H1 (cell line): ENCODE data around the gene ZDHHC5. TPM values are rescaled to one million over a fixed set of nuclear protein-coding genes. Genes with fewer than 3 reads are reported as not detected.

Experiments
- CTCF ChIA-PET: fragments of 300-600 bp; sonication (Branson Sonifier 250); formaldehyde crosslinking; loops from one replicate; lab custom pipeline; 2021; ENCODE audit not compliant: partially characterized antibody; lab: Charles Lee
- POLR2A ChIA-PET: fragments of 300-600 bp; sonication (Branson Sonifier 250); formaldehyde crosslinking; loops from one replicate; lab custom pipeline; 2021; ENCODE audit warnings: inconsistent platforms; ENCODE audit not compliant: partially characterized antibody; lab: Charles Lee
- DNase-seq, 2 experiments: peaks; one replicate each; pipeline versions ENCODE4 v3.0.0 to v3.0.0-alpha.2; 2010 to 2022; ENCODE audit warnings: low spot score in 2 of 2, low read depth in 1 of 2, mixed read lengths in 1 of 2
- FAIRE-seq: peaks from 2 replicates; lab custom pipeline; 2011; peaks lifted over from hg19 to GRCh38; lab: Jason Lieb, UNC
- H2AFZ ChIP-seq: 2 replicates; pipeline ENCODE4 v1.8.1; 2012; ENCODE audit warnings: low read length, inconsistent platforms
- H2AK5ac ChIP-seq: 2 replicates; pipeline ENCODE4 v1.6.1; 2013; ENCODE audit warnings: low read depth, low read length
- H2BK120ac ChIP-seq: replicated peaks from 2 replicates; pipeline ENCODE3; 2013; ENCODE audit warnings: low read depth, low read length, inconsistent platforms
- H2BK12ac ChIP-seq: 2 replicates; pipeline ENCODE4 v1.6.1; 2013; ENCODE audit warnings: low read depth, low read length
- H2BK15ac ChIP-seq: 2 replicates; pipeline ENCODE4 v1.6.1; 2013; ENCODE audit warnings: low read length
- H2BK20ac ChIP-seq: 2 replicates; pipeline ENCODE4 v1.6.1; 2013; ENCODE audit warnings: low read length
- H2BK5ac ChIP-seq: 2 replicates; pipeline ENCODE4 v1.6.1; 2013; ENCODE audit warnings: low read depth, low read length
- H3K14ac ChIP-seq: 2 replicates; pipeline ENCODE4 v1.6.1; 2013; ENCODE audit warnings: inconsistent platforms; ENCODE audit not compliant: insufficient read length
- H3K18ac ChIP-seq: 2 replicates; pipeline ENCODE4 v1.6.1; 2013; ENCODE audit warnings: low read length; ENCODE audit errors: extremely low read depth
- H3K23ac ChIP-seq: 2 replicates; pipeline ENCODE4 v1.6.1; 2013; ENCODE audit warnings: inconsistent platforms; ENCODE audit not compliant: insufficient read length
- H3K23me2 ChIP-seq: 2 replicates; pipeline ENCODE4 v1.6.1; 2013; ENCODE audit warnings: low read depth, low read length
- H3K27ac ChIP-seq: 2 replicates; pipeline ENCODE4 v1.6.1; 2011; ENCODE audit warnings: low read depth, low read length, inconsistent platforms
- H3K27me3 ChIP-seq, 4 experiments: replicated peaks in 1 of 4; 1 replicate in 1 of 4; 2 replicates in 3 of 4; pipeline versions ENCODE4 v1.6.1 to v1.8.1; 2011 to 2013; ENCODE audit warnings: low read length in 3 of 4, mild to moderate bottlenecking in 3 of 4, inconsistent platforms in 2 of 4, mixed read lengths in 2 of 4, moderate library complexity in 1 of 4; ENCODE audit not compliant: control insufficient read depth in 3 of 4, insufficient read depth in 3 of 4; ENCODE audit errors: extremely low read depth in 1 of 4
- H3K36me3 ChIP-seq, 4 experiments: 2 replicates each; pipeline versions ENCODE4 v1.6.1 to v1.8.1; 2011 to 2013; ENCODE audit warnings: mild to moderate bottlenecking in 4 of 4, low read length in 3 of 4, moderate library complexity in 2 of 4, control low read depth in 1 of 4, inconsistent platforms in 1 of 4; ENCODE audit not compliant: insufficient read depth in 4 of 4, control insufficient read depth in 2 of 4
- H3K4ac ChIP-seq: replicated peaks from 2 replicates; pipeline ENCODE3; 2013; ENCODE audit warnings: low read length, low read depth, mixed read lengths, inconsistent platforms; ENCODE audit not compliant: insufficient read length
- H3K4me1 ChIP-seq, 4 experiments: replicated peaks in 1 of 4; 1 replicate in 1 of 4; 2 replicates in 3 of 4; pipeline versions ENCODE4 v1.6.1 to v1.8.1; 2011 to 2013; ENCODE audit warnings: low read length in 3 of 4, inconsistent platforms in 2 of 4, mixed read lengths in 1 of 4; ENCODE audit not compliant: insufficient read depth in 4 of 4, control insufficient read depth in 3 of 4
- H3K4me2 ChIP-seq, 2 experiments: 2 replicates each; pipeline versions ENCODE4 v1.6.1 to v1.8.1; 2011 to 2013; ENCODE audit warnings: low read depth in 2 of 2, low read length in 2 of 2, control low read depth in 1 of 2, inconsistent platforms in 1 of 2, mild to moderate bottlenecking in 1 of 2; ENCODE audit not compliant: insufficient read depth in 1 of 2
- H3K4me3 ChIP-seq, 4 experiments: fragments of 200-600, 300-600 bp in 1 of 4; sonication (generic), shearing (Covaris generic), sonication (Bioruptor Twin) in 1 of 4; 2 replicates each; pipeline versions ENCODE4 v1.5.1 to v1.8.1; 2011 to 2016; ENCODE audit warnings: low read length in 4 of 4, low read depth in 3 of 4, control low read depth in 2 of 4, inconsistent platforms in 2 of 4, mild to moderate bottlenecking in 2 of 4, mixed read lengths in 1 of 4, moderate library complexity in 1 of 4; ENCODE audit not compliant: insufficient read depth in 2 of 4; ENCODE audit errors: extremely low read depth in 1 of 4
- H3K56ac ChIP-seq: replicated peaks from 2 replicates; pipeline ENCODE3; 2013; ENCODE audit warnings: low read depth, mild to moderate bottlenecking, mixed read lengths, low read length, inconsistent platforms; ENCODE audit not compliant: insufficient read length
- H3K79me1 ChIP-seq: 2 replicates; pipeline ENCODE4 v1.6.1; 2013; ENCODE audit warnings: low read depth, low read length, control low read depth
- H3K79me2 ChIP-seq, 2 experiments: 2 replicates each; pipeline versions ENCODE4 v1.6.1 to v1.8.1; 2012 to 2013; ENCODE audit warnings: low read length in 2 of 2, mild to moderate bottlenecking in 2 of 2, inconsistent platforms in 1 of 2; ENCODE audit not compliant: insufficient read depth in 2 of 2, control insufficient read depth in 1 of 2
- H3K9ac ChIP-seq, 4 experiments: replicated peaks in 1 of 4; 1 replicate in 1 of 4; 2 replicates in 3 of 4; pipeline versions ENCODE4 v1.6.1 to v1.8.1; 2011 to 2013; ENCODE audit warnings: low read depth in 3 of 4, low read length in 3 of 4, control low read depth in 2 of 4, mild to moderate bottlenecking in 2 of 4, moderate library complexity in 2 of 4, inconsistent platforms in 1 of 4; ENCODE audit errors: extremely low read depth in 1 of 4
- H3K9me3 ChIP-seq, 2 experiments: 2 replicates each; pipeline versions ENCODE4 v1.6.1 to v1.8.1; 2012 to 2013; ENCODE audit warnings: mild to moderate bottlenecking in 2 of 2, moderate library complexity in 2 of 2, control low read depth in 1 of 2, inconsistent platforms in 1 of 2, low read depth in 1 of 2, low read length in 1 of 2, mixed read lengths in 1 of 2; ENCODE audit not compliant: insufficient read depth in 2 of 2
- H4K20me1 ChIP-seq, 2 experiments: replicated peaks in 1 of 2; 2 replicates each; pipeline versions ENCODE3 to v1.8.1; 2011 to 2013; ENCODE audit warnings: inconsistent platforms in 2 of 2, low read length in 2 of 2, mild to moderate bottlenecking in 1 of 2; ENCODE audit not compliant: insufficient read depth in 2 of 2, control insufficient read depth in 1 of 2
- H4K5ac ChIP-seq: 2 replicates; pipeline ENCODE4 v1.6.1; 2013; ENCODE audit warnings: low read length, low read depth, mixed read lengths, inconsistent platforms; ENCODE audit not compliant: insufficient read length
- H4K8ac ChIP-seq: 2 replicates; pipeline ENCODE4 v1.8.0; 2013; ENCODE audit warnings: mild to moderate bottlenecking, moderate library complexity, low read length, inconsistent platforms; ENCODE audit not compliant: insufficient read depth; ENCODE audit errors: extremely low read depth
- H4K91ac ChIP-seq: replicated peaks from 2 replicates; pipeline ENCODE3; 2013; ENCODE audit warnings: low read length, mixed read lengths, inconsistent platforms; ENCODE audit not compliant: insufficient read length
- ATF2 ChIP-seq: IDR thresholded peaks from 2 replicates; pipeline ENCODE4 v1.6.1; 2012; ENCODE audit warnings: low read length, inconsistent platforms
- BCL11A ChIP-seq, 2 experiments: IDR thresholded peaks; one replicate each; pipeline ENCODE4 v1.6.1; 2011; ENCODE audit warnings: low read depth in 2 of 2, low read length in 2 of 2, mild to moderate bottlenecking in 2 of 2
- CBX5 ChIP-seq: fragments of 300-800, 300-1000 bp; sonication (generic); IDR thresholded peaks from 2 replicates; pipeline ENCODE4 v1.7.1; 2016; ENCODE audit warnings: antibody characterized with exemption, low read length, low read depth
- CHD1 ChIP-seq: IDR thresholded peaks from 2 replicates; pipeline ENCODE4 v1.6.1; 2012; ENCODE audit warnings: low read depth, low read length, improper control_type of control experiment
- CHD2 ChIP-seq: IDR thresholded peaks from 2 replicates; pipeline ENCODE4 v1.6.1; 2012; ENCODE audit warnings: low read length, improper control_type of control experiment
- GABPA ChIP-seq: IDR thresholded peaks from 2 replicates; pipeline ENCODE4 v1.6.1; 2011; ENCODE audit warnings: mild to moderate bottlenecking, low read length, moderate library complexity, borderline replicate concordance; ENCODE audit not compliant: insufficient read depth
- NRF1 ChIP-seq: IDR thresholded peaks from 2 replicates; pipeline ENCODE4 v1.6.1; 2011; ENCODE audit warnings: mild to moderate bottlenecking, low read depth, low read length, improper control_type of control experiment
- RBBP5 ChIP-seq: IDR thresholded peaks from 2 replicates; pipeline ENCODE4 v1.7.1; 2012; ENCODE audit warnings: low read depth, mild to moderate bottlenecking, inconsistent platforms, low read length, moderate library complexity, borderline replicate concordance
- RXRA ChIP-seq: IDR thresholded peaks from 2 replicates; pipeline ENCODE4 v1.6.1; 2011; ENCODE audit warnings: low read depth, mild to moderate bottlenecking, low read length, moderate library complexity; ENCODE audit not compliant: insufficient read depth
- SIN3A ChIP-seq, 2 experiments: IDR thresholded peaks in 1 of 2; conservative IDR thresholded peaks in 1 of 2; 2 replicates each; pipeline ENCODE4 v1.6.1; 2011 to 2012; ENCODE audit warnings: low read length in 2 of 2, improper control_type of control experiment in 1 of 2, low read depth in 1 of 2, mild to moderate bottlenecking in 1 of 2
- SUZ12 ChIP-seq: fragments of 200-600 bp; sonication (generic); IDR thresholded peaks from 2 replicates; pipeline ENCODE4 v1.6.1; 2012; ENCODE audit warnings: mild to moderate bottlenecking, inconsistent platforms, low read length, moderate library complexity, mixed read lengths
- TAF1 ChIP-seq: IDR thresholded peaks from 2 replicates; pipeline ENCODE4 v1.6.1; 2011; ENCODE audit warnings: mild to moderate bottlenecking, low read depth, low read length
- WGBS, 2 experiments: shearing (Covaris generic) in 1 of 2; methylation state at CpG; one replicate each; pipeline versions ENCODE4 v1.1.6 to v1.1.7; 2013 to 2015; ENCODE audit warnings: low lambda C conversion rate in 2 of 2, mixed read lengths in 2 of 2, inconsistent platforms in 1 of 2, low coverage in 1 of 2, missing lambda C conversion rate in 1 of 2; ENCODE audit not compliant: insufficient replicate concordance in 2 of 2, insufficient coverage in 1 of 2, insufficient read length in 1 of 2; ENCODE audit errors: extremely low coverage in 1 of 2, missing lambda C conversion rate in 1 of 2; 5-methylcytosine and 5-hydroxymethylcytosine counted together
- polyA plus RNA-seq, 7 experiments: library from polyadenylated mRNA; depleted of rRNA in 3 of 7; stranded (reverse) in 5 of 7; unstranded in 2 of 7; fragments of >200 nt in 5 of 7; fragments of 200-250 nt in 2 of 7; gene quantifications; 1 replicate in 5 of 7; 2 replicates in 1 of 7; 4 replicates in 1 of 7; pipeline versions ENCODE4 v1.2.1 to v1.2.3, GENCODE V29; 2011 to 2013; ENCODE audit warnings: missing spikeins in 2 of 7, mixed read lengths in 2 of 7
- total RNA-seq: library from RNA; stranded (reverse); fragmentation: NEBNext Ultra II Directional; extraction: Animal tissue kit (Norgen Biotek cat#: 25700); gene quantifications from 2 replicates; pipeline ENCODE4 v1.2.1, GENCODE V29; 2021

ZDHHC5 gene
- total and polyA plus RNA-seq, 2 of the 8 experiments (the other 6 are each of a cell fraction or from before 2014, with no cell fraction given), result 40.0 to 56.3 TPM

DNA sequence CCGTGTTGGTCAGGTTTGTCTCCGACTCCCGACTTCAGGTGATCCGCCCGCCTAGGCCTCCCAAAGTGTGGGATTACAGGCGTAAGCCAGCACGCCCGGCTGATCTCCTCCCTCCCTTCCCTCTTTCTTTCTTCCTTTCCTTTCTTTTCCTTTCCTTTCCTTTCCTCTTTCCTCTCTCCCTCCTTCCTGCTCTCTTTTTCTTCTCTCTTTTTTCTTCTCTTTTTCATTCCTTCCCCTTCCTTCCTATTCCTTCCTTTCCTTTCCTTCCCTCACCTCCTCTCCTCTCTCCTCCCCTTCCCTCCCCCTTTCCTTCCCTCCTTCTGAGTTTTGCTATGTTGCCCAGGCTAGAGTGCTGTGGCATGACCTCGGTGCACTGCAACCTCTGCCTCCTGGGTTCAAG, 3.9 kb upstream of the ZDHHC5 start:
- Histone ChIP-seq H3K14ac (no peak overlapping the region), H4K91ac (no peak overlapping the region), H4K8ac (no peak overlapping the region), H3K23ac (no peak overlapping the region), H4K20me1 (peaks cover 2 to 3% of the 10 kb centered on the region in 2 experiments), H3K9me3 (no peaks in the 10 kb centered on the region), H3K18ac (no peak overlapping the region), H4K5ac (no peak overlapping the region), H3K27me3 (no peaks in the 10 kb centered on the region), H2BK120ac (no peak overlapping the region), H3K79me1 (peaks cover 4% of the 10 kb centered on the region; the same call in 1 of the 2 replicates), H2AK5ac (no peak overlapping the region), H3K79me2 (peaks cover 0 to 12% of the 10 kb centered on the region in 2 experiments), H2BK12ac (no peak overlapping the region), H3K9ac (no peak overlapping the region), H2BK15ac (no peak overlapping the region), H3K56ac (no peak overlapping the region), H3K4me3 (no peak overlapping the region), H3K4me2 (no peak overlapping the region), H3K36me3 (peaks cover 3 to 25% (median 19%) of the 10 kb centered on the region in 4 experiments; a peak in 6 of 8 replicates), H2BK20ac (no peak overlapping the region), H3K4me1 (peaks cover 0 to 2% (median 0%) of the 10 kb centered on the region in 4 experiments; a peak in 2 of 7 replicates), H3K27ac (no peak overlapping the region), H3K4ac (no peak overlapping the region), H3K23me2 (peaks cover 4% of the 10 kb centered on the region), H2AFZ (no peak overlapping the region), H2BK5ac (no peak overlapping the region)
- FAIRE-seq (no peak), DNase-seq (no peak)
- ChIA-PET CTCF (interaction anchor here (0.8 to 3.2 kb wide), 4 partner anchors 19 to 471 kb away, joined by 3 to 8 read pairs (median 4); no protein-coding TSS in a partner anchor), POLR2A (interaction anchor here (0.8 to 5.4 kb wide), 5 partner anchors 11 to 31 kb away, joined by 3 to 79 read pairs (median 10); partner anchors contain the start of gene YPEL4)
- WGBS, 2 experiments, result 92% methylated on average over 9 of the region's 9 CpGs; no CpG with 5 or more reads in 1 of the 2 experiments
- TF ChIP-seq RXRA, result no peak
- no peak for TF ChIP-seq NRF1
- TF ChIP-seq CBX5, result no peak
- no peak for TF ChIP-seq CHD1
- TF ChIP-seq BCL11A (IDR thresholded peaks at IDR 0.05; ENCODE audit: low read depth in 2 of 2, low read length in 2 of 2), result no peak
- no peak for TF ChIP-seq TAF1
- TF ChIP-seq GABPA, result no peak
- TF ChIP-seq SUZ12, result no peak
- TF ChIP-seq CHD2, result no peak
- no peak for TF ChIP-seq ATF2
- TF ChIP-seq RBBP5, result no peak
- no peak for TF ChIP-seq SIN3A (conservative IDR thresholded peaks at IDR 0.05 in 1 of 2, IDR thresholded peaks at IDR 0.05 in 1 of 2; ENCODE audit: low read depth in 1 of 2, low read length in 2 of 2)
